K562 (cell line): ENCODE results near the gene MAP1LC3B. TPM values are rescaled to one million over a fixed set of nuclear protein-coding genes. Genes with fewer than 3 reads are reported as not detected.
A peak's percentile ranks its signal among the peaks of the same experiment; 100 is the strongest.

Source experiments
- FOXP1 ChIP-seq: sonication (generic); formaldehyde crosslinking; IDR thresholded peaks from 2 replicates; pipeline ENCODE4 v1.8.0; 2022; ENCODE audit warnings: mild to moderate bottlenecking, missing genetic modification reagents
- HIVEP1 ChIP-seq: fragments of 250-450 bp; sonication (Bioruptor Pico); IDR thresholded peaks from 2 replicates; pipeline ENCODE4 v1.4.0; 2020; ENCODE audit warnings: mild to moderate bottlenecking
- HNRNPL ChIP-seq: fragments of 200-400 bp; formaldehyde crosslinking; IDR thresholded peaks from 2 replicates; pipeline ENCODE4 v1.6.1; 2017; ENCODE audit warnings: low read depth, mild to moderate bottlenecking, low read length
- KDM1A ChIP-seq, 2 experiments: fragments of 450-650 bp; IDR thresholded peaks; 2 replicates each; pipeline ENCODE4 v1.6.1; 2016; ENCODE audit warnings: mild to moderate bottlenecking in 2 of 2
- MAFK ChIP-seq: IDR thresholded peaks from 2 replicates; pipeline ENCODE4 v1.6.1; 2011; ENCODE audit warnings: low read length, improper control_type of control experiment
- NCOA1 ChIP-seq: fragments of 450-650 bp; IDR thresholded peaks from 2 replicates; pipeline ENCODE4 v1.6.1; 2016; ENCODE audit warnings: low read depth
- NR4A1 ChIP-seq, 2 experiments: fragments of 250-450 bp in 1 of 2; fragments of 450-650 bp in 1 of 2; sonication (Bioruptor Pico) in 1 of 2; IDR thresholded peaks; 2 replicates each; pipeline versions ENCODE4 v1.4.0 to v1.6.1; 2016 to 2020; ENCODE audit warnings: mild to moderate bottlenecking in 2 of 2, missing compliant biosample characterization in 1 of 2, missing genetic modification characterization in 1 of 2, moderate library complexity in 1 of 2
- ZNF347 ChIP-seq: fragments of 450-650 bp; formaldehyde crosslinking; IDR thresholded peaks from 2 replicates; pipeline ENCODE4 v1.4.0; 2020; ENCODE audit warnings: low read depth, mild to moderate bottlenecking, moderate library complexity
- ZNF507 ChIP-seq: conservative IDR thresholded peaks from 2 replicates; pipeline ENCODE4 v1.6.1; 2017; ENCODE audit warnings: missing genetic modification characterization, missing compliant biosample characterization
- polyA plus RNA-seq, 8 experiments: library from polyadenylated mRNA; depleted of rRNA in 4 of 8; stranded (reverse) in 5 of 8; unstranded in 3 of 8; fragments of >200 nt; fragmentation: Nextera tagmentation in 2 of 8; fragmentation: Illumina TruSeq in 1 of 8; extraction: Ambion mirVana in 2 of 8; extraction: Trizol in 1 of 8; gene quantifications; 2 replicates each; pipeline versions ENCODE4 v1.2.1 to v1.2.3, GENCODE V29; 2011 to 2014; ENCODE audit warnings: inconsistent platforms in 1 of 8, missing spikeins in 1 of 8
- total RNA-seq, 7 experiments: library from RNA; depleted of rRNA in 6 of 7; stranded (reverse); fragments of >200 nt in 6 of 7; fragmentation: Illumina TruSeq in 2 of 7; extraction: Trizol in 2 of 7; gene quantifications; 2 replicates each; pipeline versions ENCODE4 v1.2.1 to v1.2.3, GENCODE V29; 2011 to 2021; ENCODE audit warnings: low replicate concordance in 1 of 7
- TF ChIP-seq, protein P1 (sequence below), 3 experiments: IDR thresholded peaks in 2 of 3; conservative IDR thresholded peaks in 1 of 3; 2 replicates each; pipeline ENCODE4 v1.5.1; 2011 to 2012; ENCODE audit warnings: low read length in 3 of 3, mild to moderate bottlenecking in 3 of 3, control low read depth in 2 of 3, improper control_type of control experiment in 1 of 3, inconsistent platforms in 1 of 3, low read depth in 1 of 3, mixed read lengths in 1 of 3, moderate library complexity in 1 of 3; ENCODE audit not compliant: insufficient read depth in 2 of 3
- TF ChIP-seq, protein P2 (sequence below): fragments of 200-400 bp; formaldehyde crosslinking; IDR thresholded peaks from 2 replicates; pipeline ENCODE4 v1.6.1; 2017; ENCODE audit warnings: mild to moderate bottlenecking, low read depth, low read length, moderate library complexity
- TF ChIP-seq, protein P3 (sequence below): sonication (generic); formaldehyde crosslinking; IDR thresholded peaks from 2 replicates; pipeline ENCODE4 v1.8.0; 2022; ENCODE audit warnings: mild to moderate bottlenecking, missing genetic modification reagents, borderline replicate concordance
- TF ChIP-seq, protein P4 (sequence below): sonication (generic); formaldehyde crosslinking; IDR thresholded peaks from 2 replicates; pipeline ENCODE4 v1.9.0; 2022; ENCODE audit warnings: mild to moderate bottlenecking, missing genetic modification reagents
- TF ChIP-seq, protein P5 (sequence below): sonication (generic); formaldehyde crosslinking; IDR thresholded peaks from 2 replicates; pipeline ENCODE4 v1.8.1; 2022; ENCODE audit warnings: missing genetic modification reagents
- TF ChIP-seq, protein P6 (sequence below), 2 experiments: IDR thresholded peaks; 2 replicates each; pipeline ENCODE4 v1.6.1; 2011; ENCODE audit warnings: borderline replicate concordance in 1 of 2, control low read depth in 1 of 2, low read depth in 1 of 2, low read length in 1 of 2, mild to moderate bottlenecking in 1 of 2, mixed read lengths in 1 of 2, moderate library complexity in 1 of 2; ENCODE audit not compliant: insufficient read depth in 1 of 2, insufficient read length in 1 of 2, poor library complexity in 1 of 2, severe bottlenecking in 1 of 2; ENCODE audit errors: extremely low read depth in 1 of 2

MAP1LC3B gene
- total and polyA plus RNA-seq, 9 of the 15 experiments (the other 6 are each of a cell fraction or from before 2014, with no cell fraction given): 16.0 to 81.5 (median 36.7) TPM

DNA sequence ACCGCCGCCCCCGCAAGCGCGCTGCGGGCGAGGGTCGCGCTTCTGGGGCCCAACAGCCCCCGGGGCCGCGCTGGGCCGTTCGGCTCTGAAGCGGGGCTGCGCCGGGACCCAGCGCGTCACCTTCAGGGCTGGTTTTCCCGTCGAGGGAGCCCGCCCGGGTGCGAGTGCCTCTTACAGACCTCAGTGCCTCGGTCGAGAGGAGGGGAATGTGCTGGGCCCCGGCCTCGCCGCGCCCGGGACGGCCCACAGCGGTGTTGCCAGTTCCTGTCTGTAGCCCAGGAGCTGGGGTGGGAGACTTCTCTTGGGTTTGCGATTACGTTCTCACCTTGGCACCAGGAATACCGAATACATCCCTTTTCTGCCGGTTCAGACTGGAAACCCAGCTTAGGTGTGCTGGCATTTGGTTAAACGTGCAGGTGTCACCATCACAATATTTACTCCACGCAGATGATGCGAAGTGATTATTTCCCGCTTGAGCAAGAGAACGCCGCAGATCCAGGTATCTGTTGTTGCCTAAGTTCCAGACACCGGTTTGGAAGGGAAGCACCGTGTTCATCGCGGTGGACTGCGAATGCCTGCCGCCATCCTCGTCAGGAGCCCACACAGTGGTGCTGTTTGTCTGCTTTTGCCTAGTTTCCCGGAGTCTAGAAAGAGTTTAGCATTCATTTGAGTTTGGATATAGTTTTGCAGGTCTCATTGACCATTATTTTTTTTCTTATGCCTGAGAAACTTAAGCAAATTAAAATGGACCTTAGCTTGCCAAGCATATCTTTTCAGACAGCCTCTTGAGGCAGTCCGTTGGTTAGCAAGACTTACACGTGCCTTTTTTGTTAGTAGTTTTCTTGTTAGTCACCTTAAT is 914 bp downstream of the MAP1LC3B start (continued):
- TF ChIP-seq, protein P1, sequence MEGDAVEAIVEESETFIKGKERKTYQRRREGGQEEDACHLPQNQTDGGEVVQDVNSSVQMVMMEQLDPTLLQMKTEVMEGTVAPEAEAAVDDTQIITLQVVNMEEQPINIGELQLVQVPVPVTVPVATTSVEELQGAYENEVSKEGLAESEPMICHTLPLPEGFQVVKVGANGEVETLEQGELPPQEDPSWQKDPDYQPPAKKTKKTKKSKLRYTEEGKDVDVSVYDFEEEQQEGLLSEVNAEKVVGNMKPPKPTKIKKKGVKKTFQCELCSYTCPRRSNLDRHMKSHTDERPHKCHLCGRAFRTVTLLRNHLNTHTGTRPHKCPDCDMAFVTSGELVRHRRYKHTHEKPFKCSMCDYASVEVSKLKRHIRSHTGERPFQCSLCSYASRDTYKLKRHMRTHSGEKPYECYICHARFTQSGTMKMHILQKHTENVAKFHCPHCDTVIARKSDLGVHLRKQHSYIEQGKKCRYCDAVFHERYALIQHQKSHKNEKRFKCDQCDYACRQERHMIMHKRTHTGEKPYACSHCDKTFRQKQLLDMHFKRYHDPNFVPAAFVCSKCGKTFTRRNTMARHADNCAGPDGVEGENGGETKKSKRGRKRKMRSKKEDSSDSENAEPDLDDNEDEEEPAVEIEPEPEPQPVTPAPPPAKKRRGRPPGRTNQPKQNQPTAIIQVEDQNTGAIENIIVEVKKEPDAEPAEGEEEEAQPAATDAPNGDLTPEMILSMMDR (IDR thresholded peaks at IDR 0.05 in 2 of 3, conservative IDR thresholded peaks at IDR 0.05 in 1 of 3; ENCODE audit: insufficient read depth in 2 of 3, low read depth in 1 of 3, low read length in 3 of 3): peak; percentile 33 to 55 (median 44); a peak in 4 of 6 replicates
- TF ChIP-seq, protein P2, sequence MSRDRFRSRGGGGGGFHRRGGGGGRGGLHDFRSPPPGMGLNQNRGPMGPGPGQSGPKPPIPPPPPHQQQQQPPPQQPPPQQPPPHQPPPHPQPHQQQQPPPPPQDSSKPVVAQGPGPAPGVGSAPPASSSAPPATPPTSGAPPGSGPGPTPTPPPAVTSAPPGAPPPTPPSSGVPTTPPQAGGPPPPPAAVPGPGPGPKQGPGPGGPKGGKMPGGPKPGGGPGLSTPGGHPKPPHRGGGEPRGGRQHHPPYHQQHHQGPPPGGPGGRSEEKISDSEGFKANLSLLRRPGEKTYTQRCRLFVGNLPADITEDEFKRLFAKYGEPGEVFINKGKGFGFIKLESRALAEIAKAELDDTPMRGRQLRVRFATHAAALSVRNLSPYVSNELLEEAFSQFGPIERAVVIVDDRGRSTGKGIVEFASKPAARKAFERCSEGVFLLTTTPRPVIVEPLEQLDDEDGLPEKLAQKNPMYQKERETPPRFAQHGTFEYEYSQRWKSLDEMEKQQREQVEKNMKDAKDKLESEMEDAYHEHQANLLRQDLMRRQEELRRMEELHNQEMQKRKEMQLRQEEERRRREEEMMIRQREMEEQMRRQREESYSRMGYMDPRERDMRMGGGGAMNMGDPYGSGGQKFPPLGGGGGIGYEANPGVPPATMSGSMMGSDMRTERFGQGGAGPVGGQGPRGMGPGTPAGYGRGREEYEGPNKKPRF: no peak
- TF ChIP-seq, protein P3, sequence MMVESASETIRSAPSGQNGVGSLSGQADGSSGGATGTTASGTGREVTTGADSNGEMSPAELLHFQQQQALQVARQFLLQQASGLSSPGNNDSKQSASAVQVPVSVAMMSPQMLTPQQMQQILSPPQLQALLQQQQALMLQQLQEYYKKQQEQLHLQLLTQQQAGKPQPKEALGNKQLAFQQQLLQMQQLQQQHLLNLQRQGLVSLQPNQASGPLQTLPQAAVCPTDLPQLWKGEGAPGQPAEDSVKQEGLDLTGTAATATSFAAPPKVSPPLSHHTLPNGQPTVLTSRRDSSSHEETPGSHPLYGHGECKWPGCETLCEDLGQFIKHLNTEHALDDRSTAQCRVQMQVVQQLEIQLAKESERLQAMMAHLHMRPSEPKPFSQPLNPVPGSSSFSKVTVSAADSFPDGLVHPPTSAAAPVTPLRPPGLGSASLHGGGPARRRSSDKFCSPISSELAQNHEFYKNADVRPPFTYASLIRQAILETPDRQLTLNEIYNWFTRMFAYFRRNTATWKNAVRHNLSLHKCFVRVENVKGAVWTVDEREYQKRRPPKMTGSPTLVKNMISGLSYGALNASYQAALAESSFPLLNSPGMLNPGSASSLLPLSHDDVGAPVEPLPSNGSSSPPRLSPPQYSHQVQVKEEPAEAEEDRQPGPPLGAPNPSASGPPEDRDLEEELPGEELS: no peak
- no peak for TF ChIP-seq NCOA1
- TF ChIP-seq HIVEP1 (CRISPR knock-in tag): no peak
- TF ChIP-seq, protein P4, sequence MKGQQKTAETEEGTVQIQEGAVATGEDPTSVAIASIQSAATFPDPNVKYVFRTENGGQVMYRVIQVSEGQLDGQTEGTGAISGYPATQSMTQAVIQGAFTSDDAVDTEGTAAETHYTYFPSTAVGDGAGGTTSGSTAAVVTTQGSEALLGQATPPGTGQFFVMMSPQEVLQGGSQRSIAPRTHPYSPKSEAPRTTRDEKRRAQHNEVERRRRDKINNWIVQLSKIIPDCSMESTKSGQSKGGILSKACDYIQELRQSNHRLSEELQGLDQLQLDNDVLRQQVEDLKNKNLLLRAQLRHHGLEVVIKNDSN (CRISPR knock-in tag): no peak
- peak; percentile 74 for TF ChIP-seq FOXP1 (CRISPR knock-in tag)
- TF ChIP-seq, protein P5, sequence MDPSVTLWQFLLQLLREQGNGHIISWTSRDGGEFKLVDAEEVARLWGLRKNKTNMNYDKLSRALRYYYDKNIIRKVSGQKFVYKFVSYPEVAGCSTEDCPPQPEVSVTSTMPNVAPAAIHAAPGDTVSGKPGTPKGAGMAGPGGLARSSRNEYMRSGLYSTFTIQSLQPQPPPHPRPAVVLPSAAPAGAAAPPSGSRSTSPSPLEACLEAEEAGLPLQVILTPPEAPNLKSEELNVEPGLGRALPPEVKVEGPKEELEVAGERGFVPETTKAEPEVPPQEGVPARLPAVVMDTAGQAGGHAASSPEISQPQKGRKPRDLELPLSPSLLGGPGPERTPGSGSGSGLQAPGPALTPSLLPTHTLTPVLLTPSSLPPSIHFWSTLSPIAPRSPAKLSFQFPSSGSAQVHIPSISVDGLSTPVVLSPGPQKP (CRISPR knock-in tag): no peak
- TF ChIP-seq, protein P6, sequence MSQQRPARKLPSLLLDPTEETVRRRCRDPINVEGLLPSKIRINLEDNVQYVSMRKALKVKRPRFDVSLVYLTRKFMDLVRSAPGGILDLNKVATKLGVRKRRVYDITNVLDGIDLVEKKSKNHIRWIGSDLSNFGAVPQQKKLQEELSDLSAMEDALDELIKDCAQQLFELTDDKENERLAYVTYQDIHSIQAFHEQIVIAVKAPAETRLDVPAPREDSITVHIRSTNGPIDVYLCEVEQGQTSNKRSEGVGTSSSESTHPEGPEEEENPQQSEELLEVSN (IDR thresholded peaks at IDR 0.05; ENCODE audit: borderline replicate concordance in 1 of 2, extremely low read depth in 1 of 2, insufficient read depth in 1 of 2, insufficient read length in 1 of 2, low read depth in 1 of 2, low read length in 1 of 2, poor library complexity in 1 of 2, severe bottlenecking in 1 of 2): no peak
- no peak for TF ChIP-seq HNRNPL
- no peak for TF ChIP-seq ZNF507 (tag)
- no peak for TF ChIP-seq MAFK
- TF ChIP-seq NR4A1 (CRISPR knock-in tag; IDR thresholded peaks at IDR 0.05): no peak
- no peak; the same call in 1 of the 2 replicates for TF ChIP-seq NR4A1 (tag; IDR thresholded peaks at IDR 0.05)
- no peak for TF ChIP-seq ZNF347
- no peak for TF ChIP-seq KDM1A (IDR thresholded peaks at IDR 0.05)
